ENCODE data around the gene PDE10A.

The PDE10A gene

GRCh38 chr6:165656581-165657324 lies 6.3 kb downstream of the PDE10A start:
- H3K14ac ChIP-seq (ENCODE audit: low read length in 2 of 2), result no peak overlapping the region
- H4K91ac ChIP-seq (ENCODE audit: low read length), result no peak overlapping the region
- peaks cover 0 to 55% of the 10 kb centered on the region in 2 experiments for H3K27me3 ChIP-seq (ENCODE audit: control insufficient read depth in 1 of 2, insufficient read depth in 1 of 2, low read length in 2 of 2)
- no peak overlapping the region for H2BK5ac ChIP-seq (ENCODE audit: low read depth, low read length, poor library complexity, severe bottlenecking)
- H3K36me3 ChIP-seq (ENCODE audit: control insufficient read depth in 1 of 2, insufficient read depth in 2 of 2, low read depth in 1 of 2, low read length in 2 of 2), result peaks cover 0 to 3% of the 10 kb centered on the region in 2 experiments
- peaks cover 24% of the 10 kb centered on the region for H3K4me1 ChIP-seq (ENCODE audit: control insufficient read depth, insufficient read depth, low read depth, low read length)
- peaks cover 23% of the 10 kb centered on the region for H3K79me1 ChIP-seq (replicated peaks; ENCODE audit: low read length, poor library complexity, severe bottlenecking)
- H3K4ac ChIP-seq (ENCODE audit: low read depth in 1 of 2, low read length in 2 of 2), result no peak overlapping the region
- no peak overlapping the region for H3K18ac ChIP-seq (ENCODE audit: low read depth in 1 of 2, low read length in 2 of 2)
- H2BK15ac ChIP-seq (ENCODE audit: low read depth, poor library complexity, severe bottlenecking), result no peak overlapping the region
- H3K27ac ChIP-seq (ENCODE audit: low read length, poor library complexity, severe bottlenecking), result no peak overlapping the region
- H3K9ac ChIP-seq (ENCODE audit: low read length), result no peak overlapping the region
- no peak overlapping the region for H3K4me3 ChIP-seq (ENCODE audit: insufficient read depth in 1 of 2, low read depth in 1 of 2, low read length in 2 of 2)
- H2AK5ac ChIP-seq (ENCODE audit: low read length, severe bottlenecking), result no peak overlapping the region
- no peak overlapping the region for H4K8ac ChIP-seq (ENCODE audit: low read length)
- no peak overlapping the region for H3K4me2 ChIP-seq (ENCODE audit: low read length, poor library complexity, severe bottlenecking)
- H2AFZ ChIP-seq (ENCODE audit: low read depth, low read length), result no peak overlapping the region
- WGBS, result 82% methylated on average over 8 of the region's 8 CpGs
- H2BK120ac ChIP-seq (ENCODE audit: low read depth, low read length), result no peak overlapping the region
- H3K23ac ChIP-seq (ENCODE audit: low read length in 2 of 2), result no peak overlapping the region
- no peak overlapping the region for H2BK12ac ChIP-seq (ENCODE audit: low read length in 2 of 2)
- no peak for DNase-seq
- no peaks in the 10 kb centered on the region for H3K9me3 ChIP-seq (ENCODE audit: control insufficient read depth, low read length)

- H3K79me1 ChIP-seq (replicated peaks; ENCODE audit: low read length, poor library complexity, severe bottlenecking), result peaks cover 24% of the 10 kb centered on the region
- H3K9me3 ChIP-seq (ENCODE audit: control insufficient read depth, low read length), result peaks cover 3% of the 10 kb centered on the region
- H3K14ac ChIP-seq (ENCODE audit: low read length in 2 of 2), result no peak overlapping the region
- peaks cover 0 to 3% of the 10 kb centered on the region in 2 experiments for H3K36me3 ChIP-seq (ENCODE audit: control insufficient read depth in 1 of 2, insufficient read depth in 2 of 2, low read depth in 1 of 2, low read length in 2 of 2)
- no peak overlapping the region for H3K4me2 ChIP-seq (ENCODE audit: low read length, poor library complexity, severe bottlenecking)
- no peak overlapping the region for H2BK15ac ChIP-seq (ENCODE audit: low read depth, poor library complexity, severe bottlenecking)
- H3K23ac ChIP-seq (ENCODE audit: low read length in 2 of 2), result no peak overlapping the region
- H3K9ac ChIP-seq (ENCODE audit: low read length), result no peak overlapping the region
- no peak overlapping the region for H4K8ac ChIP-seq (ENCODE audit: low read length)
- peaks cover 0 to 39% of the 10 kb centered on the region in 2 experiments for H3K27me3 ChIP-seq (ENCODE audit: control insufficient read depth in 1 of 2, insufficient read depth in 1 of 2, low read length in 2 of 2)
- no peak overlapping the region for H2BK120ac ChIP-seq (ENCODE audit: low read depth, low read length)
- H3K4me1 ChIP-seq (ENCODE audit: control insufficient read depth, insufficient read depth, low read depth, low read length), result peaks cover 22% of the 10 kb centered on the region
- no peak overlapping the region for H2BK12ac ChIP-seq (ENCODE audit: low read length in 2 of 2)
- no peak overlapping the region for H3K27ac ChIP-seq (ENCODE audit: low read length, poor library complexity, severe bottlenecking)
- no peak overlapping the region for H2AFZ ChIP-seq (ENCODE audit: low read depth, low read length)
- H2AK5ac ChIP-seq (ENCODE audit: low read length, severe bottlenecking), result no peak overlapping the region
- H4K91ac ChIP-seq (ENCODE audit: low read length), result no peak overlapping the region
- no peak overlapping the region for H3K4ac ChIP-seq (ENCODE audit: low read depth in 1 of 2, low read length in 2 of 2)
- no peak overlapping the region for H3K4me3 ChIP-seq (ENCODE audit: insufficient read depth in 1 of 2, low read depth in 1 of 2, low read length in 2 of 2)
- H2BK5ac ChIP-seq (ENCODE audit: low read depth, low read length, poor library complexity, severe bottlenecking), result no peak overlapping the region
- H3K18ac ChIP-seq (ENCODE audit: low read depth in 1 of 2, low read length in 2 of 2), result no peak overlapping the region
- 96% methylated on average over 11 of the region's 11 CpGs for WGBS
- no peak for DNase-seq
These were observed 7.8 kb downstream of the PDE10A start for GRCh38 chr6:165655191-165655590.

GRCh38 chr6:165654144-165654543 lies 8.9 kb downstream of the PDE10A start:
- H2BK5ac ChIP-seq (ENCODE audit: low read depth, low read length, poor library complexity, severe bottlenecking), result no peak overlapping the region
- no peak overlapping the region for H2AK5ac ChIP-seq (ENCODE audit: low read length, severe bottlenecking)
- no peak overlapping the region for H3K4ac ChIP-seq (ENCODE audit: low read depth in 1 of 2, low read length in 2 of 2)
- H3K9me3 ChIP-seq (ENCODE audit: control insufficient read depth, low read length), result peaks cover 3% of the 10 kb centered on the region
- no peak for DNase-seq
- no peak overlapping the region for H3K27ac ChIP-seq (ENCODE audit: low read length, poor library complexity, severe bottlenecking)
- no peak overlapping the region for H2BK15ac ChIP-seq (ENCODE audit: low read depth, poor library complexity, severe bottlenecking)
- H3K27me3 ChIP-seq (ENCODE audit: control insufficient read depth in 1 of 2, insufficient read depth in 1 of 2, low read length in 2 of 2), result peaks cover 0 to 29% of the 10 kb centered on the region in 2 experiments
- peaks cover 16% of the 10 kb centered on the region for H3K4me1 ChIP-seq (ENCODE audit: control insufficient read depth, insufficient read depth, low read depth, low read length)
- no peak overlapping the region for H3K14ac ChIP-seq (ENCODE audit: low read length in 2 of 2)
- H3K79me1 ChIP-seq (replicated peaks; ENCODE audit: low read length, poor library complexity, severe bottlenecking), result peaks cover 25% of the 10 kb centered on the region
- H4K91ac ChIP-seq (ENCODE audit: low read length), result no peak overlapping the region
- H2BK120ac ChIP-seq (ENCODE audit: low read depth, low read length), result no peak overlapping the region
- WGBS, result 96% methylated on average over 9 of the region's 9 CpGs
- H3K36me3 ChIP-seq (ENCODE audit: control insufficient read depth in 1 of 2, insufficient read depth in 2 of 2, low read depth in 1 of 2, low read length in 2 of 2), result peaks cover 0 to 3% of the 10 kb centered on the region in 2 experiments
- H2AFZ ChIP-seq (ENCODE audit: low read depth, low read length), result no peak overlapping the region
- no peak overlapping the region for H3K4me2 ChIP-seq (ENCODE audit: low read length, poor library complexity, severe bottlenecking)
- H2BK12ac ChIP-seq (ENCODE audit: low read length in 2 of 2), result no peak overlapping the region
- H3K9ac ChIP-seq (ENCODE audit: low read length), result no peak overlapping the region
- H4K8ac ChIP-seq (ENCODE audit: low read length), result no peak overlapping the region
- H3K18ac ChIP-seq (ENCODE audit: low read depth in 1 of 2, low read length in 2 of 2), result no peak overlapping the region
- H3K23ac ChIP-seq (ENCODE audit: low read length in 2 of 2), result no peak overlapping the region
- H3K4me3 ChIP-seq (ENCODE audit: insufficient read depth in 1 of 2, low read depth in 1 of 2, low read length in 2 of 2), result no peak overlapping the region

GRCh38 chr6:165653607-165654006 lies 9.4 kb downstream of the PDE10A start:
- H3K27me3 ChIP-seq (ENCODE audit: control insufficient read depth in 1 of 2, insufficient read depth in 1 of 2, low read length in 2 of 2), result peaks cover 0 to 28% of the 10 kb centered on the region in 2 experiments
- H2BK12ac ChIP-seq (ENCODE audit: low read length in 2 of 2), result no peak overlapping the region
- H2BK120ac ChIP-seq (ENCODE audit: low read depth, low read length), result no peak overlapping the region
- H3K36me3 ChIP-seq (ENCODE audit: control insufficient read depth in 1 of 2, insufficient read depth in 2 of 2, low read depth in 1 of 2, low read length in 2 of 2), result peaks cover 0 to 3% of the 10 kb centered on the region in 2 experiments
- WGBS, result 86% methylated on average over 11 of the region's 11 CpGs
- no peak overlapping the region for H2BK15ac ChIP-seq (ENCODE audit: low read depth, poor library complexity, severe bottlenecking)
- DNase-seq, result no peak
- H2AFZ ChIP-seq (ENCODE audit: low read depth, low read length), result no peak overlapping the region
- H3K4me3 ChIP-seq (ENCODE audit: insufficient read depth in 1 of 2, low read depth in 1 of 2, low read length in 2 of 2), result no peak overlapping the region
- no peak overlapping the region for H2BK5ac ChIP-seq (ENCODE audit: low read depth, low read length, poor library complexity, severe bottlenecking)
- H3K4ac ChIP-seq (ENCODE audit: low read depth in 1 of 2, low read length in 2 of 2), result no peak overlapping the region
- no peak overlapping the region for H4K8ac ChIP-seq (ENCODE audit: low read length)
- peaks cover 29% of the 10 kb centered on the region for H3K79me1 ChIP-seq (replicated peaks; ENCODE audit: low read length, poor library complexity, severe bottlenecking)
- H3K4me2 ChIP-seq (ENCODE audit: low read length, poor library complexity, severe bottlenecking), result no peak overlapping the region
- peaks cover 13% of the 10 kb centered on the region for H3K4me1 ChIP-seq (ENCODE audit: control insufficient read depth, insufficient read depth, low read depth, low read length)
- no peak overlapping the region for H3K9ac ChIP-seq (ENCODE audit: low read length)
- H4K91ac ChIP-seq (ENCODE audit: low read length), result no peak overlapping the region
- H3K9me3 ChIP-seq (ENCODE audit: control insufficient read depth, low read length), result peaks cover 3% of the 10 kb centered on the region
- no peak overlapping the region for H3K18ac ChIP-seq (ENCODE audit: low read depth in 1 of 2, low read length in 2 of 2)
- H3K27ac ChIP-seq (ENCODE audit: low read length, poor library complexity, severe bottlenecking), result peak overlapping the region; percentile 5
- H2AK5ac ChIP-seq (ENCODE audit: low read length, severe bottlenecking), result no peak overlapping the region
- H3K14ac ChIP-seq (ENCODE audit: low read length in 2 of 2), result no peak overlapping the region
- H3K23ac ChIP-seq (ENCODE audit: low read length in 2 of 2), result no peak overlapping the region
